SU-DHL-6 (cell line): ENCODE measurements around the gene RPRD1B.

Experiments
- H2AFZ ChIP-seq: fragments of 200-600 bp; sonication (generic); 2 replicates; pipeline ENCODE4 v1.6.1; 2014; ENCODE audit warnings: low read depth, mild to moderate bottlenecking, moderate library complexity, mixed read lengths, antibody characterized with exemption, low read length; ENCODE audit not compliant: severe bottlenecking
- H3F3A ChIP-seq: fragments of 200-600 bp; shearing (Covaris generic); 2 replicates; pipeline ENCODE4 v1.6.0; 2016; ENCODE audit warnings: antibody characterized with exemption, mild to moderate bottlenecking; ENCODE audit not compliant: insufficient read depth
- H3K27ac ChIP-seq: fragments of 200-600 bp; sonication (generic); 2 replicates; pipeline ENCODE4 v1.5.1; 2016; ENCODE audit warnings: low read depth, mild to moderate bottlenecking, low read length, moderate library complexity, mixed read lengths
- H3K27me3 ChIP-seq: fragments of 200-600 bp; sonication (generic), shearing (Covaris generic); 2 replicates; pipeline ENCODE4 v1.6.0; 2014; ENCODE audit warnings: mild to moderate bottlenecking, low read length
- H3K36me3 ChIP-seq: fragments of 200-600 bp; sonication (generic); 2 replicates; pipeline ENCODE4 v1.6.1; 2014; ENCODE audit warnings: mild to moderate bottlenecking, low read length, mixed read lengths
- H3K4me2 ChIP-seq: fragments of 300-600, 200-600 bp; shearing (Covaris generic), sonication (generic); 2 replicates; pipeline ENCODE4 v1.6.0; 2014; ENCODE audit warnings: low read length, low read depth, mild to moderate bottlenecking; ENCODE audit not compliant: poor library complexity, severe bottlenecking
- H3K4me3 ChIP-seq: fragments of 200-600 bp; sonication (generic); 2 replicates; pipeline ENCODE4 v1.5.1; 2014; ENCODE audit warnings: antibody characterized with exemption, low read length, mild to moderate bottlenecking, mixed read lengths; ENCODE audit not compliant: insufficient read depth, poor library complexity, severe bottlenecking
- H3K79me2 ChIP-seq: fragments of 200-600 bp; sonication (generic); 2 replicates; pipeline ENCODE4 v1.6.1; 2014; ENCODE audit warnings: mild to moderate bottlenecking, low read length, moderate library complexity; ENCODE audit not compliant: insufficient read depth
- H3K9ac ChIP-seq: fragments of 200-600 bp; sonication (generic); 2 replicates; pipeline ENCODE4 v1.7.0; 2014; ENCODE audit warnings: mild to moderate bottlenecking, low read length
- H3K9me2 ChIP-seq: fragments of 200-600 bp; sonication (generic); replicated peaks from 2 replicates; pipeline ENCODE4 v1.6.1; 2014; ENCODE audit warnings: low read length; ENCODE audit not compliant: insufficient read depth
- H3K9me3 ChIP-seq: fragments of 200-600 bp; sonication (generic); 2 replicates; pipeline ENCODE4 v1.6.1; 2014; ENCODE audit warnings: low read length, mixed read lengths; ENCODE audit not compliant: insufficient read depth
- H4K20me1 ChIP-seq: fragments of 200-600 bp; sonication (generic); 2 replicates; pipeline ENCODE4 v1.6.1; 2014; ENCODE audit warnings: low read depth, mild to moderate bottlenecking, antibody characterized with exemption, low read length, moderate library complexity, mixed read lengths
- EZH2phosphoT487 ChIP-seq: fragments of 200-600 bp; sonication (generic), shearing (Covaris generic); conservative IDR thresholded peaks from 2 replicates; pipeline ENCODE4 v1.6.1; 2018; ENCODE audit warnings: mild to moderate bottlenecking, antibody characterized with exemption, low read length, moderate library complexity, mixed read lengths
- TF ChIP-seq, protein P1 (sequence below): fragments of 200-600 bp; sonication (generic); IDR thresholded peaks from one replicate; pipeline ENCODE4 v1.5.1; 2017; ENCODE audit warnings: antibody characterized with exemption, mild to moderate bottlenecking, low read length, moderate library complexity; ENCODE audit not compliant: insufficient read depth, poor library complexity, severe bottlenecking

RPRD1B gene

DNA sequence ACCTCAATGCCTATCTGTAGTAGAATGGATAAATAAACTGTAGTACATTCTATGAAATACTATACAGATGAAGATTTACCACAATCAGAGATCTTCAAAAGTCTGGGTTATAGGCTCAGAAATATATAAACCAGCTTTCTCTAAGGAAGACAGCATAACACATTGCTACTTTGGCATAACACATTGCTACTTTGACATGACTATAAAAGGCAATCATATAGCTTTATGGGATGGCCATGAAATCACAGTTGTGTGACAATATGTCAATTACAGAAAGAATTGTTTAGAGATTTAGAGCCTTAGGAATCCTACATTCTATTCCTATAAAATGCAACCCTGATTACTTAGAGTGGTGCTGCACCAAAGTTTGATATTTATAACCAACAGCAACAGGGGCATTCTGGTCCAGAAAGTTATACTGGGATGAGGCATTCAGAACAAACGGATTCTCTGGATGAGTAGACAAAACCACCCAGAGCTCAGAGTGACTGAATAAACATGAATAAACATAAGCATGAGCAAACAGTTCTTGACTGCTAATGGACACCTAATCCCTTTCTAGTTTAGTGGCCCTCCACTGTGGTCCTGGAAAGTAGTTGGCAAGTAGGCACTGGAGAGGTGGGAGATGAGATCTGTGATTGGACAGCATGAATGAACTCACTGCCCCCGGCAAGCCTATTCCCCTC lies 12.3 kb upstream of the RPRD1B start:
- peaks cover 6% of the 10 kb centered on the region; the same call in 1 of the 2 replicates for H3K9me3 ChIP-seq
- H3K4me3 ChIP-seq, result no peak overlapping the region
- no peaks in the 10 kb centered on the region for H3K27me3 ChIP-seq
- H3K9me2 ChIP-seq, result no peaks in the 10 kb centered on the region
- H3K9ac ChIP-seq, result no peak overlapping the region
- H3K27ac ChIP-seq, result no peak overlapping the region
- peaks cover 31% of the 10 kb centered on the region for H3K36me3 ChIP-seq
- H4K20me1 ChIP-seq, result no peaks in the 10 kb centered on the region
- no peak overlapping the region for H3K4me2 ChIP-seq
- no peak overlapping the region for H2AFZ ChIP-seq
- no peaks in the 10 kb centered on the region for H3F3A ChIP-seq
- TF ChIP-seq EZH2phosphoT487, result no peak
- TF ChIP-seq, protein P1, sequence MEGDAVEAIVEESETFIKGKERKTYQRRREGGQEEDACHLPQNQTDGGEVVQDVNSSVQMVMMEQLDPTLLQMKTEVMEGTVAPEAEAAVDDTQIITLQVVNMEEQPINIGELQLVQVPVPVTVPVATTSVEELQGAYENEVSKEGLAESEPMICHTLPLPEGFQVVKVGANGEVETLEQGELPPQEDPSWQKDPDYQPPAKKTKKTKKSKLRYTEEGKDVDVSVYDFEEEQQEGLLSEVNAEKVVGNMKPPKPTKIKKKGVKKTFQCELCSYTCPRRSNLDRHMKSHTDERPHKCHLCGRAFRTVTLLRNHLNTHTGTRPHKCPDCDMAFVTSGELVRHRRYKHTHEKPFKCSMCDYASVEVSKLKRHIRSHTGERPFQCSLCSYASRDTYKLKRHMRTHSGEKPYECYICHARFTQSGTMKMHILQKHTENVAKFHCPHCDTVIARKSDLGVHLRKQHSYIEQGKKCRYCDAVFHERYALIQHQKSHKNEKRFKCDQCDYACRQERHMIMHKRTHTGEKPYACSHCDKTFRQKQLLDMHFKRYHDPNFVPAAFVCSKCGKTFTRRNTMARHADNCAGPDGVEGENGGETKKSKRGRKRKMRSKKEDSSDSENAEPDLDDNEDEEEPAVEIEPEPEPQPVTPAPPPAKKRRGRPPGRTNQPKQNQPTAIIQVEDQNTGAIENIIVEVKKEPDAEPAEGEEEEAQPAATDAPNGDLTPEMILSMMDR, result no peak
- peaks cover 91% of the 10 kb centered on the region for H3K79me2 ChIP-seq

GRCh38 chr20:38023181-38024001 lies 10.2 kb upstream of the RPRD1B start:
- Histone ChIP-seq H3K27me3 (no peaks in the 10 kb centered on the region), H2AFZ (no peak overlapping the region), H3K4me2 (no peak overlapping the region), H3F3A (no peaks in the 10 kb centered on the region), H3K79me2 (peaks cover 95% of the 10 kb centered on the region), H3K9ac (no peak overlapping the region), H3K27ac (no peak overlapping the region), H3K36me3 (peaks cover 16% of the 10 kb centered on the region), H3K9me3 (peaks cover 5% of the 10 kb centered on the region; the same call in 1 of the 2 replicates), H3K4me3 (no peak overlapping the region), H4K20me1 (no peaks in the 10 kb centered on the region), H3K9me2 (no peaks in the 10 kb centered on the region)
- TF ChIP-seq, protein P1, result no peak
- no peak for TF ChIP-seq EZH2phosphoT487

GRCh38 chr20:38024496-38024895 lies 9.1 kb upstream of the RPRD1B start:
- H3K27ac ChIP-seq, result no peak overlapping the region
- H4K20me1 ChIP-seq, result no peaks in the 10 kb centered on the region

More at GRCh38 chr20:38024496-38024895, 9.1 kb upstream of the RPRD1B start:
- no peaks in the 10 kb centered on the region for H3K9me3 ChIP-seq
- no peak overlapping the region for H2AFZ ChIP-seq
- no peaks in the 10 kb centered on the region for H3K27me3 ChIP-seq
- TF ChIP-seq EZH2phosphoT487, result no peak
- TF ChIP-seq, protein P1, result no peak
- no peak overlapping the region for H3K4me3 ChIP-seq
- no peak overlapping the region for H3K4me2 ChIP-seq
- no peaks in the 10 kb centered on the region for H3F3A ChIP-seq
- H3K9ac ChIP-seq, result no peak overlapping the region
- peaks cover 96% of the 10 kb centered on the region for H3K79me2 ChIP-seq
- H3K9me2 ChIP-seq, result no peaks in the 10 kb centered on the region
- peaks cover 5% of the 10 kb centered on the region; the same call in 1 of the 2 replicates for H3K36me3 ChIP-seq
